ENCODE results near the gene SEC23IP.

DNA sequence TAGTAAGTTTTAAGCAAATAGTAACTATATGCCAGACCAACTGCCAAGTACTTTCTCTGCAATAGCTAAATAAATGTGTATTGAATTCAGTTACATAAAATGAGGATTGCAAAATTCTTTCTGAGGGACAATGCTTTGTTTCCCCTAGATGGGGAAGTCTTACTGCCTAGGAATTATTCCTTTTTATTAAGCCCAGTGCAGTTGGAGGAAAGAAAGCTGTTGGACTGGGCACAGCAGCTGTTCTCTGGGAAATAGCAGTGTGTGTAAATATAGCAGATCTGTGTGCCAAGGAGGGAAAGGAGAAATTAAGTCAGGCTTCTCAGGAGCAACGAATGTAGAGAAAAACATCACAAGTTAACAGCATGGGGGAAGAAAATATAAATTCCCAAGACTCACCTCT, 77.1 kb downstream of the SEC23IP start:
- TF ChIP-seq, protein P1, sequence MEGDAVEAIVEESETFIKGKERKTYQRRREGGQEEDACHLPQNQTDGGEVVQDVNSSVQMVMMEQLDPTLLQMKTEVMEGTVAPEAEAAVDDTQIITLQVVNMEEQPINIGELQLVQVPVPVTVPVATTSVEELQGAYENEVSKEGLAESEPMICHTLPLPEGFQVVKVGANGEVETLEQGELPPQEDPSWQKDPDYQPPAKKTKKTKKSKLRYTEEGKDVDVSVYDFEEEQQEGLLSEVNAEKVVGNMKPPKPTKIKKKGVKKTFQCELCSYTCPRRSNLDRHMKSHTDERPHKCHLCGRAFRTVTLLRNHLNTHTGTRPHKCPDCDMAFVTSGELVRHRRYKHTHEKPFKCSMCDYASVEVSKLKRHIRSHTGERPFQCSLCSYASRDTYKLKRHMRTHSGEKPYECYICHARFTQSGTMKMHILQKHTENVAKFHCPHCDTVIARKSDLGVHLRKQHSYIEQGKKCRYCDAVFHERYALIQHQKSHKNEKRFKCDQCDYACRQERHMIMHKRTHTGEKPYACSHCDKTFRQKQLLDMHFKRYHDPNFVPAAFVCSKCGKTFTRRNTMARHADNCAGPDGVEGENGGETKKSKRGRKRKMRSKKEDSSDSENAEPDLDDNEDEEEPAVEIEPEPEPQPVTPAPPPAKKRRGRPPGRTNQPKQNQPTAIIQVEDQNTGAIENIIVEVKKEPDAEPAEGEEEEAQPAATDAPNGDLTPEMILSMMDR (IDR thresholded peaks at IDR 0.05; ENCODE audit: low read length), result no peak
- TF ChIP-seq EZH2 (optimal IDR thresholded peaks at IDR 0.05; ENCODE audit: low read depth, low read length), result no peak
- TF ChIP-seq EZH2phosphoT487 (IDR thresholded peaks at IDR 0.05; ENCODE audit: low read length), result no peak

Data from MM.1S (cell line).